Measurements from ENCODE around the gene PRKRIP1. TPM values are rescaled to one million over a fixed set of nuclear protein-coding genes. Genes with fewer than 3 reads are reported as not detected.

PRKRIP1 gene
- total RNA-seq, 6 donors from 2014 or later = 17.8 to 80.7 (median 23.0) TPM

DNA sequence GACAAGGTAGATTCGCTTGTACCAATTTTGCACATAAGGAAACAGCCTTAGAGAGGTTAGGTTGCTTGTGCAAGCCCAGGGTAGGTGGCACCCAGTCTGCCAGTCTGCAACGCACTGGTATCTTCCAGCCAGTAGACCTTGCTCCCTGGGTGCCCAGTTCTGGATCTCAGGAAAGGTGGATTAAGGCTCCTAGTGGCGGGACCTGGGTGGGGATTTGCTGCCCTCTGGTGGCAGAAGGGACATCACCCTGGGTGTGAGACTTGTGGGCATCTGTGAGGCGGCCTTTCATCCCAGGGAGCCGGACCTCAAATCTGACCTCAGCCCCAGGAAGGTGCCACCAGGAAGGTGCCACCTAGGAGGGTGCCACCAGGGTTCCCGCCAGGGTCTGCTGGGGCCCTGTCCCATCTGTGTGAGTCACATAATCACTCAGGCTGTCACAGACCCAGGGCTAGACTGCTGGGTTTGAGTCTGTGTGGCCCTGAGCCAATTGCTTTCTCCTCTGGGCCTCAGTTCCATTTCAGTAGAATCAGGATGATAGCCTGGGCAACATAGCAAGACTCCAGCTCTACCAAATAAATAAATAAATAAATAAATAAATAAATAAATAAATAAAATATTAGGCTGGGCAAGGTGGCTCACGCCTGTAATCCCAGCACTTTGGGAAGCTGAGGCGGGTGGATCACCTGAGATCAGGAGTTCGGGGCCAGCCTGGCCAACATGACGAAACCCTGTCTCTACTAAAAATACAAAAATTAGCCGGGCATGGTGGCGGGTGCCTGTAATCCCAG, 5.3 kb upstream of the PRKRIP1 start:
- Histone ChIP-seq H3K4me3 (no peak overlapping the region), H3K4me1 (peaks cover 0 to 9% (median 3%) of the 10 kb centered on the region in 4 donors), H3K9me3 (no peaks in the 10 kb centered on the region), H3K27me3 (no peaks in the 10 kb centered on the region), H3K27ac (no peak overlapping the region), H3K36me3 (peaks cover 0 to 24% (median 5%) of the 10 kb centered on the region in 4 donors)
- TF ChIP-seq, protein P1, sequence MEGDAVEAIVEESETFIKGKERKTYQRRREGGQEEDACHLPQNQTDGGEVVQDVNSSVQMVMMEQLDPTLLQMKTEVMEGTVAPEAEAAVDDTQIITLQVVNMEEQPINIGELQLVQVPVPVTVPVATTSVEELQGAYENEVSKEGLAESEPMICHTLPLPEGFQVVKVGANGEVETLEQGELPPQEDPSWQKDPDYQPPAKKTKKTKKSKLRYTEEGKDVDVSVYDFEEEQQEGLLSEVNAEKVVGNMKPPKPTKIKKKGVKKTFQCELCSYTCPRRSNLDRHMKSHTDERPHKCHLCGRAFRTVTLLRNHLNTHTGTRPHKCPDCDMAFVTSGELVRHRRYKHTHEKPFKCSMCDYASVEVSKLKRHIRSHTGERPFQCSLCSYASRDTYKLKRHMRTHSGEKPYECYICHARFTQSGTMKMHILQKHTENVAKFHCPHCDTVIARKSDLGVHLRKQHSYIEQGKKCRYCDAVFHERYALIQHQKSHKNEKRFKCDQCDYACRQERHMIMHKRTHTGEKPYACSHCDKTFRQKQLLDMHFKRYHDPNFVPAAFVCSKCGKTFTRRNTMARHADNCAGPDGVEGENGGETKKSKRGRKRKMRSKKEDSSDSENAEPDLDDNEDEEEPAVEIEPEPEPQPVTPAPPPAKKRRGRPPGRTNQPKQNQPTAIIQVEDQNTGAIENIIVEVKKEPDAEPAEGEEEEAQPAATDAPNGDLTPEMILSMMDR (IDR thresholded peaks at IDR 0.05) = peak; percentile 80 to 93 (median 90)
- no peak for TF ChIP-seq POLR2A (IDR thresholded peaks at IDR 0.05)
- no peak for TF ChIP-seq EP300 (IDR thresholded peaks at IDR 0.05)
- no peak for TF ChIP-seq POLR2AphosphoS5 (IDR thresholded peaks at IDR 0.05)
- WGBS, 2 donors = 65 to 96% methylated on average over 7 to 11 of the region's 12 CpGs
- DNase-seq (peak; percentile 40 to 78), ATAC-seq (ENCODE audit: low FRiP score in 2 of 2) (peak; percentile 85 to 93)

DNA sequence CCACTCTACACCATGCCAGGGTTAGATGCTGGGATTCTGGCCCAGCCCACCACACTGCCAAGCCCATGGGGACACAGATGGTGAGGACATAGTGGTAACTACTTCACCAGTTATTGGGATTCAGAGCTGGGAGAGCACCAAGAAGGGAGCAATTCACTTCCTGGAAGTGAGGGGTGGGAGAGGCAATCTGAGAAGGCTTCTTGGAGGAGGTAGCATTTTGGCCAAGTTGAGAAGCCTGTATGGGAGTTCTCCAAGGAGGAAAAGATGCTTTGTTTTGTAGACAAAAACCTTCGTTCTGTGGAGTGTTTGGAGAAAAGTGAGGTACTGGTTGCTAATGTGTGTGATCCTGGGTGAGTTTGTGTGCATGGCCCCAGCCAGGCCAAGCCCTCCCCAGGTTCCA, 3.8 kb upstream of the PRKRIP1 start:
- Histone ChIP-seq H3K36me3 (peaks cover 0 to 15% (median 2%) of the 10 kb centered on the region in 4 donors), H3K4me3 (no peak overlapping the region), H3K27me3 (no peaks in the 10 kb centered on the region), H3K9me3 (no peaks in the 10 kb centered on the region), H3K27ac (no peak overlapping the region), H3K4me1 (peaks cover 7 to 18% (median 10%) of the 10 kb centered on the region in 4 donors)
- ATAC-seq (ENCODE audit: low FRiP score in 2 of 2) (no peak), DNase-seq (no peak)
- TF ChIP-seq POLR2AphosphoS5 (IDR thresholded peaks at IDR 0.05) (no peak), EP300 (IDR thresholded peaks at IDR 0.05) (no peak), POLR2A (IDR thresholded peaks at IDR 0.05) (no peak)
- TF ChIP-seq, protein P1 (IDR thresholded peaks at IDR 0.05) = no peak
- WGBS, 2 donors = 87 to 89% methylated on average over 1 of the region's 1 CpG

DNA sequence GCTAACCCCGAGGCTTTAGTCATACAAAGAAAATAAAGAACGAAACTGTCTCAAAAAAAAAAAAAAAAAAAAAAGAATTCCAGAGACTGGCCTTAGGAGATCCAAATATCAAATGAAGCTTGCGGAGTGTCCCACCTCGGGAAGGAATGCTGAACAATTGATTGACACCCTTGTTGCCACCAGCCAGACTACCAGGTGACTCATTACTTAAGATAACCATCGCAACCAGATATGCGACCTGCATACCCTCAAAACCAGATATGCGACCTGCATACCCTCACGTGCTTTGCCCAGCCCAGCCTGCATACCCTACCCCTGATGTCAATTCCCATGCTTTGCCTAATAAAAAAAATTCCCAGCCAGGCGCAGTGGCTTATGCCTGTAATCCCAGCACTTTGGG, 2.7 kb upstream of the PRKRIP1 start:
- H3K4me3 ChIP-seq = no peak overlapping the region
- 93 to 94% methylated on average over 9 of the region's 9 CpGs for WGBS, 2 donors
- H3K4me1 ChIP-seq = peaks cover 9 to 20% (median 14%) of the 10 kb centered on the region in 4 donors
- peaks cover 0 to 12% (median 0%) of the 10 kb centered on the region in 4 donors for H3K36me3 ChIP-seq
- no peak for ATAC-seq (ENCODE audit: low FRiP score in 2 of 2)
- no peaks in the 10 kb centered on the region for H3K27me3 ChIP-seq
- H3K27ac ChIP-seq = no peak overlapping the region
- TF ChIP-seq, protein P1 (IDR thresholded peaks at IDR 0.05) = no peak
- TF ChIP-seq POLR2A (IDR thresholded peaks at IDR 0.05) = no peak
- TF ChIP-seq EP300 (IDR thresholded peaks at IDR 0.05) = no peak
- no peak for TF ChIP-seq POLR2AphosphoS5 (IDR thresholded peaks at IDR 0.05)
- DNase-seq = no peak
- no peaks in the 10 kb centered on the region for H3K9me3 ChIP-seq

DNA sequence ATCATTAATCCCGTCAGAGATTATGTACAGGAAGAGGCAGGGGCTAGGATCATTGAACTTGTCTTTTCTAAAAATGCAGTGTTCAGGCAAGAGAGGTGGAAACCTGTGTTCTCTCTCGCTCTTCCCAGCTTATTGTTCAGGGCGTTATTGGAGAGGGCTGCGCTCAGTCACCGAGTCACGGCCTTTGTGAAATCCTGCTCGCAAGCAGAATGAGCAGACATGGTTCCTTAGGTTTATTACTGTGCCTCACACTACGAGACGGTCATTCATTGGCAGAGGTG, 631 bp upstream of the PRKRIP1 start:
- ATAC-seq (ENCODE audit: low FRiP score in 2 of 2) (peak in 1 of 2 donors; percentile 1), DNase-seq (no peak)
- Histone ChIP-seq H3K9me3 (no peaks in the 10 kb centered on the region), H3K27me3 (no peaks in the 10 kb centered on the region), H3K36me3 (peaks cover 0 to 24% (median 17%) of the 10 kb centered on the region in 4 donors), H3K4me3 (peak overlapping the region; percentile 72 to 83 (median 78)), H3K27ac (peak overlapping the region; percentile 80 to 88 (median 86)), H3K4me1 (peaks cover 9 to 20% (median 14%) of the 10 kb centered on the region in 4 donors)
- TF ChIP-seq POLR2AphosphoS5 (IDR thresholded peaks at IDR 0.05) = no peak
- no peak for TF ChIP-seq EP300 (IDR thresholded peaks at IDR 0.05)
- TF ChIP-seq POLR2A (IDR thresholded peaks at IDR 0.05) = no peak
- TF ChIP-seq, protein P1 (IDR thresholded peaks at IDR 0.05) = no peak
- 12 to 22% methylated on average over 9 of the region's 9 CpGs for WGBS, 2 donors

DNA sequence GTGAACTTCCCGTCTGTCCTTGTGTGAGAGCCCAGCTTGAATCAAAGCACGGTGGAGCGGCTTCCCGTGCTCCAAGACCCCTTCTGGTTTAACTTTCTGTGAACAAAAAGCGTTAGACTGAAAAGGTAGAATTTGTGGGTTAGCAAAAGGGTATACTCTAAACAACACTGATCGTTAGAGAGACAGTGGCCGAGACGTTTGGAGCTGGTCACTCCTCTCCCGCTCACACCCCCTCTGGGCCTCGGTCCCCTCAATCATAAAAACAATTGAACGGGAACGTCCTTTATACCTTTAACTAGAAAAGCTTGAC, 502 bp downstream of the PRKRIP1 start:
- no peak for TF ChIP-seq POLR2A (IDR thresholded peaks at IDR 0.05)
- TF ChIP-seq, protein P1 (IDR thresholded peaks at IDR 0.05) = no peak
- TF ChIP-seq POLR2AphosphoS5 (IDR thresholded peaks at IDR 0.05) = no peak
- TF ChIP-seq EP300 (IDR thresholded peaks at IDR 0.05) = no peak
- H3K4me1 ChIP-seq = peaks cover 9 to 20% (median 14%) of the 10 kb centered on the region in 4 donors
- 1% methylated on average over 11 to 12 of the region's 12 CpGs for WGBS, 2 donors
- H3K4me3 ChIP-seq = peak overlapping the region; percentile 72 to 83 (median 78)
- ATAC-seq (ENCODE audit: low FRiP score in 2 of 2) (no peak), DNase-seq (no peak)
- peak overlapping the region; percentile 80 to 88 (median 86) for H3K27ac ChIP-seq
- H3K9me3 ChIP-seq = no peaks in the 10 kb centered on the region
- peaks cover 3 to 36% (median 28%) of the 10 kb centered on the region in 4 donors for H3K36me3 ChIP-seq
- no peaks in the 10 kb centered on the region for H3K27me3 ChIP-seq
